GM18873 (cell line): ENCODE results near the gene PNO1.

Experiments
- ATAC-seq: cut with Tn5 transposase; IDR thresholded peaks from one replicate; pipeline ENCODE4 v1.9.1; 2021; ENCODE audit warnings: mild to moderate bottlenecking, moderate library complexity, moderate number of reproducible peaks; ENCODE audit not compliant: unreplicated experiment, low FRiP score

Gene PNO1

GRCh38 chr2:68193144-68193543 is 35.5 kb downstream of the PNO1 start:
- no peak for ATAC-seq

DNA sequence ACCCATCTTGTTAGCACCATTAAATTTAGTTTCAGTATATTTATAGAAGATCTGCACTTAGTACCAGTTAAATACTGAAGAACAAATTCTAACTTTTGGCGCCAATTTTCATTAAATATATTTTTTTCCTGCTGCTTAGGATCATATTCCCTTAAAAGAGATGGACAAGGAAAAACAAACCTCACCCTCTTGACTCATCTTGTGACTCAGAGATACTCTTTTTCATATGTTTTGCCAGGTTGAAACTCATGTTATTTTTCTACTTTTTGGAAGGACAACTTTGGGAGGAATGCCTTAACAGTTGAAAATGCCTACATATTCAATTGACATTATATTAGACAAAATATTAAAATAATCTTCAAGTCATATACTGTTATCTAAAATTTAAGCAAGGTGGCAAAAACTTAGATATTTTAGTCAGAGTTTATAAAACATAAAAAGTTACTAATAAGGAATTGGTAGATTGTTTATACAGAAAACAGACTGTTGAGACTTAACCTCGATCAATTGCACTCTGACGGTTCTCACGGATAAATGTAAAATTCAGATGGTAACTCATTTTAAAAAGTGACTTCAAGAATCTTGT is 36.2 kb downstream of the PNO1 start:
- ATAC-seq: no peak

- ATAC-seq: no peak
Measured at GRCh38 chr2:68195096-68195495, 37.4 kb downstream of the PNO1 start.

- ATAC-seq: no peak
Measured at GRCh38 chr2:68196120-68196716, 38.5 kb downstream of the PNO1 start.

- ATAC-seq: no peak
Measured at GRCh38 chr2:68200157-68200787, 42.6 kb downstream of the PNO1 start.

DNA sequence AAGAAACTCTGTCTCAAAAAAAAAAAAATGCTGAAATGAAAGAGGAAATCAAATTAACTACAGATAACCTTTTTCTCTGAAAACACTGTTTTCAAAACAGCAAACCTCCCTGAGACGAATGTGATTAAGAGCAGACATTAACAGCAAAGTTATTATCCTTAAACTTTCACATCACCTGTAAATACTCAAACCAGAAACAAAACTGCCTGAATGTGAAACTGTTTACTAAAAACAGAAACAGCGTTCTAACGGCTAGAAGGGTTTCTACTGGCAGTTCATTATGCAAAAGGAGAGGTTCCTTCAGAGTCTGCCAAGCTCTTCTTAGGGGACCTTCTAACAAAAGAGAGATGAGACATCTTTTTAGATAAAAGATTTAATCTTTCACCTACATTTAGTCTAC is 45.9 kb downstream of the PNO1 start:
- peak; percentile 85 for ATAC-seq

GRCh38 chr2:68206793-68207192 is 49.1 kb downstream of the PNO1 start:
- no peak for ATAC-seq

DNA sequence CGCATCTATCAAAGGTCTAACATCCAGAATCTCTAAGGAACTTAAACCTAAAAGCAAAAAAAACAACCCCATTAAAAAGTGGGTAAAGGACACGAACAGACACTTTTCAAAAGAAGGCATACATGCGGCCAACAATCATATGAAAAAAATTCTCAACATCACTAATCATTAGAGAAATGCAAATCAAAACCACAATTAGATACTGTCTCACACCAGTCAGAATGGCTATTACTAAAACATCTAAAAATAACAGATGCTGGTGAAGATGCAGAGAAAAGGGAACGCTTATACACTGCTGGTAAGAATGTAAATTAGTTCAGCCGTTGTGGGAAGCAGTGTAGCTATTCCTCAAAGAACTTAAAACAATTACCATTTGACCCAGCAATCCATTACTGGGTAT is 56.7 kb downstream of the PNO1 start:
- peak; percentile 67 for ATAC-seq

DNA sequence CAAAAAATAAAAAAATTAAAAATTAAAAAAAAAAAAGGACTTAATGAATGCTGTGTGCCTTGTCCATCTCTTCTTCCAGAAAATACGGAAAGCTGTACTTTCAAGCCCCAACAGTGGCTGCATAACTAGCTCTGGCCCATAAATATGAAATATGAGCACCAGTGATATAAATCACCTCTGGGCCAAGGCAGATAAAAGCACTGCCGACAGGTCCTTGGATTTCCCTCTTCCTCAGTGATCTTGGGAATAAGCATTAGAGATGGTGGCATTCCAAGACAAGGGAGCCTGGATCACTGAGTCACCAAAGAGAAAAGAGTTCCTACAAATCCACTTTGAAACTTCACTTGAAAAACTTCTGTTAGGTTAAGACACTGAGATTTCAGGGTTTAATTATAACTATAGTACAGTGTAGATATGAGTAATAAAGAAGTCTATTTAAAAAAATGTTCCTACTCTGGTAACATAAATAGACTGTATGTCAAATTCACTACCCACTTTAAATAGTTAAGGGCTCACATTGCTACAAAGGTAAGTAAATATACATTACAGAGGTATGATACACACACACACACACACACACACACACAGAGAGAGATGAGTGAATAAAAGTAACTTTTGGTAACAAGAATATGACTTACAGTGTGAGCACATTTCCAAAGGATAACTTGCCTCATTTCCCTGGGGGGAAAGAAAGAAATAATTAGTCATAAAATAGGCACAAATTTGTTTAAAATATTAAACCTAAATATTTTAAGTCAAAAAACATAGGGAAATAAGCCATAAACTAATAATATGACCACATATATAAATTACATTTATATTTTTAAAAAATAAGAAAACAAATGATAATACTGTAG is 59.0 kb downstream of the PNO1 start:
- no peak for ATAC-seq

- ATAC-seq: no peak
Measured at GRCh38 chr2:68217729-68218128, 60.0 kb downstream of the PNO1 start.

- no peak for ATAC-seq
Measured at GRCh38 chr2:68218343-68218901, 60.7 kb downstream of the PNO1 start.

- no peak for ATAC-seq
Measured at GRCh38 chr2:68222287-68222686, 64.6 kb downstream of the PNO1 start.

GRCh38 chr2:68223419-68223818 is 65.7 kb downstream of the PNO1 start:
- ATAC-seq: no peak

GRCh38 chr2:68225119-68225632 is 67.5 kb downstream of the PNO1 start:
- ATAC-seq: peak; percentile 87
